Measurements from ENCODE around the gene TRIM42. TPM values are rescaled to one million over a fixed set of nuclear protein-coding genes. Genes with fewer than 3 reads are reported as not detected.

Gene TRIM42
- total RNA-seq, 4 donors from 2014 or later: not detected

DNA sequence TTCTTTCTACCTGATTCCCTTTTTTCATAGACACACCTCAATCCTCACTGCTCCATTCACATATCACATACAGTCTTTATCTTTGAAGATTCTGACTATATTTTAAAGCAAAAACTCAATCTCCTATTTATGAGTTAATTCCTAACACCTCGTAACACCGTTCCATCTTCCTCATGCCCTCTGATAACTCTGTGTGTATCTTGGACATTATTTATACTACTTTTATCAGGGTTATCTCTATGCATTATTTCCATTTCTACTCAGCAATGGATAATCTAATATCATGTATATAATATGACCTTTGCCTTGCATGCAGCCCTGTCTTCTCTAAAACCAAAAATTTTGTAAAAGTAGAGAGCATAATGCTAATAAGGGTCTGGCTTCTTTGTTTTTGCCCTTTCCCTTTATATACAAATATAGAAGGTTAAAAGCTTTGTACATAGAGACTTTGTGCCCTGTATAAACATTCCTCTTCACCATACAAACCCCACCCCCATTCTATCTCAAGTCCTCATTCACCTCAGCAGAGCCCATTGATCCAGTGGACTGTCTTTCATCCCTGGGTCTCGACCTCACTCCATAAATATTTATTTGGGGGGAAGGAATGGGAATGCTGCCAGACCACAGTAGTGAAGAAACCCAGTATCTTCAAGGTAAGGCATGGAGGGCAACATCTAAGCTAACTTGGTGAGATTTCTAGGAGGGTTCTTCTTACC, 21.8 kb downstream of the TRIM42 start:
- H3K9me3 ChIP-seq: no peaks in the 10 kb centered on the region
- intact Hi-C loops (cut with DNase I; ENCODE audit: low total_unique reads) (no loop called here), in situ Hi-C loops (cut with MboI; ENCODE audit: low pct_ligation_motif_present in 1 of 4, low pct_unique_long_range_greater_than_20kb in 1 of 4, low sequenced_read_pairs in 3 of 4) (no loop called here)
- H3K4me3 ChIP-seq: no peak overlapping the region
- H3K4me1 ChIP-seq: no peaks in the 10 kb centered on the region
- WGBS, 2 donors (ENCODE audit: low coverage in 1 of 2): 14 to 52% methylated on average over 1 to 3 of the region's 3 CpGs
- no peaks in the 10 kb centered on the region for H3K36me3 ChIP-seq
- DNase-seq: no peak
- TF ChIP-seq POLR2AphosphoS5 (IDR thresholded peaks at IDR 0.05): no peak
- TF ChIP-seq, protein P1, sequence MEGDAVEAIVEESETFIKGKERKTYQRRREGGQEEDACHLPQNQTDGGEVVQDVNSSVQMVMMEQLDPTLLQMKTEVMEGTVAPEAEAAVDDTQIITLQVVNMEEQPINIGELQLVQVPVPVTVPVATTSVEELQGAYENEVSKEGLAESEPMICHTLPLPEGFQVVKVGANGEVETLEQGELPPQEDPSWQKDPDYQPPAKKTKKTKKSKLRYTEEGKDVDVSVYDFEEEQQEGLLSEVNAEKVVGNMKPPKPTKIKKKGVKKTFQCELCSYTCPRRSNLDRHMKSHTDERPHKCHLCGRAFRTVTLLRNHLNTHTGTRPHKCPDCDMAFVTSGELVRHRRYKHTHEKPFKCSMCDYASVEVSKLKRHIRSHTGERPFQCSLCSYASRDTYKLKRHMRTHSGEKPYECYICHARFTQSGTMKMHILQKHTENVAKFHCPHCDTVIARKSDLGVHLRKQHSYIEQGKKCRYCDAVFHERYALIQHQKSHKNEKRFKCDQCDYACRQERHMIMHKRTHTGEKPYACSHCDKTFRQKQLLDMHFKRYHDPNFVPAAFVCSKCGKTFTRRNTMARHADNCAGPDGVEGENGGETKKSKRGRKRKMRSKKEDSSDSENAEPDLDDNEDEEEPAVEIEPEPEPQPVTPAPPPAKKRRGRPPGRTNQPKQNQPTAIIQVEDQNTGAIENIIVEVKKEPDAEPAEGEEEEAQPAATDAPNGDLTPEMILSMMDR (IDR thresholded peaks at IDR 0.05): no peak
- TF ChIP-seq EP300 (IDR thresholded peaks at IDR 0.05; ENCODE audit: low read depth): no peak
- TF ChIP-seq POLR2A (IDR thresholded peaks at IDR 0.05): no peak
- H3K27ac ChIP-seq: no peak overlapping the region
- H3K27me3 ChIP-seq: no peaks in the 10 kb centered on the region

GRCh38 chr3:140702281-140702680, 24.4 kb downstream of the TRIM42 start:
- no peaks in the 10 kb centered on the region for H3K4me1 ChIP-seq
- intact Hi-C loops (cut with DNase I; ENCODE audit: low total_unique reads) (no loop called here), in situ Hi-C loops (cut with MboI; ENCODE audit: low pct_ligation_motif_present in 1 of 4, low pct_unique_long_range_greater_than_20kb in 1 of 4, low sequenced_read_pairs in 3 of 4) (no loop called here)
- H3K9me3 ChIP-seq: no peaks in the 10 kb centered on the region
- no peaks in the 10 kb centered on the region for H3K36me3 ChIP-seq
- H3K27me3 ChIP-seq: no peaks in the 10 kb centered on the region
- no peak overlapping the region for H3K4me3 ChIP-seq
- 86 to 100% methylated on average over 2 to 4 of the region's 4 CpGs for WGBS, 2 donors (ENCODE audit: low coverage in 1 of 2)
- TF ChIP-seq EP300 (IDR thresholded peaks at IDR 0.05; ENCODE audit: low read depth) (no peak), POLR2A (IDR thresholded peaks at IDR 0.05) (no peak), POLR2AphosphoS5 (IDR thresholded peaks at IDR 0.05) (no peak)
- TF ChIP-seq, protein P1 (IDR thresholded peaks at IDR 0.05): no peak
- no peak overlapping the region for H3K27ac ChIP-seq
- no peak for DNase-seq

DNA sequence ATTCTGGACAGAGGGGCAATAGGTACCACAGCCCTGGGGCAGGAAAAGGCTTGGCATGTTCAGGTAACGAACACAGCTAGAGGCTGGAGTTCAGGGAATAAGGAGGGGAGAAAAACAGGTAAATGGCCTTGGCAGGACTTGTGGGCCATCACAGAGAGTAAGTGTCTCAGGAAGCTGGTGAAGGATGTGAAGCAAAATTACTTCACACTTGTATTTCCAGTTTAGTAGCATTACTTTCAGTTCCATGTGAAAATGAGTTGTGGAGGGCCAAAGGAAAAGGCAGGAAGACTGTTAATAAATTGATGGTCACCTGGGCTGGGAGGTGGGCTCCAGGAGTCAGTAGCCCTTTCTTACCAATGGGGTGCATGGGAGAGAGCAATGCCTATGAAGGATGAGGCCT, 25.6 kb downstream of the TRIM42 start:
- in situ Hi-C loops (cut with MboI; ENCODE audit: low pct_ligation_motif_present in 1 of 4, low pct_unique_long_range_greater_than_20kb in 1 of 4, low sequenced_read_pairs in 3 of 4): no loop called here
- intact Hi-C loops (cut with DNase I; ENCODE audit: low total_unique reads): no loop called here
- no peaks in the 10 kb centered on the region for H3K4me1 ChIP-seq
- no peaks in the 10 kb centered on the region for H3K36me3 ChIP-seq
- 59 to 60% methylated on average over 1 of the region's 1 CpG for WGBS, 2 donors (ENCODE audit: low coverage in 1 of 2)
- no peaks in the 10 kb centered on the region for H3K27me3 ChIP-seq
- TF ChIP-seq EP300 (IDR thresholded peaks at IDR 0.05; ENCODE audit: low read depth): no peak
- TF ChIP-seq POLR2A (IDR thresholded peaks at IDR 0.05): no peak
- TF ChIP-seq, protein P1 (IDR thresholded peaks at IDR 0.05): no peak
- TF ChIP-seq POLR2AphosphoS5 (IDR thresholded peaks at IDR 0.05): no peak
- DNase-seq: no peak
- H3K4me3 ChIP-seq: no peak overlapping the region
- H3K27ac ChIP-seq: no peak overlapping the region
- H3K9me3 ChIP-seq: no peaks in the 10 kb centered on the region

- intact Hi-C loops (cut with DNase I; ENCODE audit: low total_unique reads): no loop called here
- no peaks in the 10 kb centered on the region for H3K9me3 ChIP-seq
- no peak overlapping the region for H3K4me3 ChIP-seq
- 83 to 100% methylated on average over 1 of the region's 1 CpG for WGBS, 2 donors (ENCODE audit: low coverage in 1 of 2)
- no peak overlapping the region for H3K27ac ChIP-seq
- no peaks in the 10 kb centered on the region for H3K27me3 ChIP-seq
- TF ChIP-seq POLR2A (IDR thresholded peaks at IDR 0.05) (no peak), EP300 (IDR thresholded peaks at IDR 0.05; ENCODE audit: low read depth) (no peak), POLR2AphosphoS5 (IDR thresholded peaks at IDR 0.05) (no peak)
- TF ChIP-seq, protein P1 (IDR thresholded peaks at IDR 0.05): no peak
- no peaks in the 10 kb centered on the region for H3K36me3 ChIP-seq
- H3K4me1 ChIP-seq: no peaks in the 10 kb centered on the region
- in situ Hi-C loops (cut with MboI; ENCODE audit: low pct_ligation_motif_present in 1 of 4, low pct_unique_long_range_greater_than_20kb in 1 of 4, low sequenced_read_pairs in 3 of 4): no loop called here
- DNase-seq: no peak
These were observed 26.9 kb downstream of the TRIM42 start for GRCh38 chr3:140704733-140705132.

Data from transverse colon (tissue), 4 donors.